Hematopoietic multipotent progenitor cell treated with erythropoietin and hydrocortisone succinate and interleukin-3 and kit ligand, for 6 days (in vitro differentiated cells): ENCODE measurements around the gene KCNA4.
A peak's percentile ranks its signal among the peaks of the same experiment; 100 is the strongest.
"Not testable (repeated sequence)": the region's sequence is repeated elsewhere in the genome, so short reads cannot be mapped to it uniquely, and the experiment has no call there.

Experiments used
- DNase-seq: peaks from one replicate; pipeline ENCODE4 v3.0.0-alpha.2; 2015

Gene KCNA4

DNA sequence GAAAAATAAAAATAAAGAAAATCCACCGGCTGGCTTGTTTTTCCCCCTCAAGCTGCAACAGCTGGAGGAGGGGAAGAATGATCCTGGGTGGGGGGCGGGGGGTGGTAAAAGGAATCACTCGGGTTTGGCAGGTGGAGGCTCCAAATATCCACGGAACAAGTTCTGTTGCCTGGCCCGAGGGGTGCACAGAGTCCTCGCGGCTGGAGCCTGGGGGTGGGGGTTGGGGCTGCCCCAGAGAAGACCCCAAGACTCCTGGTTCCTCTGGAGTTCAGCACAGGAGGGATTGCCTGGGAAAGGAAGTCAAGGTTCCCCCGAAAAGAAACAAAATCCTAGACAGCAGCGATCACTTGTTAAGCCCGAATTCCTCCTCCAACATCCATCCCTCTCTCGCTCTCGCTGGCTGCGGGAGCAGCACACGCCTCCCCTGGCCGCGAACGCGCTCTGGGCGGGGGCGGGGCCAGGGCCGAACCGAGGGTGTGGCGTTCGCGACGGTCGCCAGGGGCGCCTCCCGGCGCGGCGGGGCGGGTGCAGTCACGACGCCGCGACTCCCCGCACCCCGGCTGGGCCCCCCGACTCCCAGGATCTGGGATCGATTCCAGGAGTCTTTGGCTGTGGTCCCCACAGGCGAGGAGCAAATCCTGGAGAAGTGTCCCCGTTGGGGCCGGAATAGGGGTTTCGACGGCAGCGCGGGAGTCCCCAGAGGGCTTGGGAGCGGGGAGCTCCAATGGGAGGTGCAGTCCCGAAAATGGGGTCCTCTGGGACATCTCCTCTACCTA, at the start of gene KCNA4:
Gene KCNA4 (minus strand): TSS at position 443 of the 776 bp plus-strand sequence. CDS start 4,352 bp downstream, outside the sequence.
- peak; percentile 9 for DNase-seq

DNA sequence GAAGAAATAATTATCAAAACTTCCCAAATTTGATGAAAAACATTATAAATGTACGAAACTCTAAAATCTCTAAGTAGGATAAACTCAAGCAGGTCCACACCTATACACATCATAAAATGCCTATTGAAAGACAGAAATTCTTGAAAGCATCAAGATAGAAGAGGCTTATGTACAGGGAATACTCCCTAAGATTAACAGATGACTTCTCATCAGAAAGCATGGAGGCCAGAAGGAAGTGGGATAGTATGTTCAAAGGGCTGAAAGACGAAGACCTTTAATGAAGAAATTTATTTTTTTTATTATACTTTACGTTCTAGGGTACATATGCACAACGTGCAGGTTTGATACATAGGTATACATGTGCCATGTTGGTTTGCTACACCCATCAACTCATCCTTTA, 45.3 kb upstream of the KCNA4 start:
- DNase-seq: no peak

DNA sequence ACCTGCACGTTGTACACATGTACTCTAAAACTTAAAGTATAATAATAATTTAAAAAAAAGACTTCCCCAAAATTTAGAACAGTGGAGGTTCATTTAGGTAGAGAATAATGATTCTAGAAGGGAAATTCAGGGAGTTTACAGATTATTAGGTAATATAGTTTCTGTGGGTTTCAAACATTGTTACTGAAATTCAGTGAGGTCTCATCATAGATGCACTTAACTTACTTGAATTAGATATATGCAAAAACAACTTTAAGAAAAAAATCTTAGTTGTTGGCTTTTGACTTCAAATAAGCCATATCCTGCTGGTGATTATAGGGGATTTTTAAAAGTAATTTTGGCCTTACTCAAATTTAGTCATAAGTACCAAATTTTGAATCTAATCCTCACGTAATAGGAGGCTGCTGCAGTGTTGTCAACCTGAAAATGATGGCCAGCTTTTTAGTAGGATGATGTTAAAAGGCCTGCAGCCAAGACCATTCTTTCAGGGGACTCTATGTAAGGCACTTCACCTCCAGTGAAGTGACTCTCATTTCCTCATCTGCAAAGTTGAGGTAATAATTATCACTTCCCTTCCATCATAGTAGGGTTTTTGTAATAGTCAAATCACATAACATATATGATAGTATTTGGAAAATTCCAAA, 42.5 kb upstream of the KCNA4 start:
- no peak for DNase-seq

DNA sequence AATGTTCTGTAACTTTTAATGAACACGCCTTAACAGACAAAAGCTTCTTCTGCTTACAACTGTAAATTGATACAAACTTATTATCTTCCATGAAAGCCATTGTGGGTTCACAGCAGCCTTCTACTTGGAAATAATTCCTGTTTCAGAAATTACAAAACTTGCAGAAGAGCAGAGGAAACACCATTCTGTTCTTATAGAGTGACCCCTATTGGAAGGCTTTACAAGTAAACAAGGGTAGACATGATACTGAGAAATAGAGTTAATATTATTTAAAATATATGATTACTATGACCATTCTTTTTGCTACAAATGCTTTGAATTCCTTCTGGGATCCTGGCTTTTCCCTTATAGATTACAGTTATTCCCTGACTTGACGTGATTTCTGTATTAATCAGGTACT, 32.4 kb upstream of the KCNA4 start:
- no peak for DNase-seq

DNA sequence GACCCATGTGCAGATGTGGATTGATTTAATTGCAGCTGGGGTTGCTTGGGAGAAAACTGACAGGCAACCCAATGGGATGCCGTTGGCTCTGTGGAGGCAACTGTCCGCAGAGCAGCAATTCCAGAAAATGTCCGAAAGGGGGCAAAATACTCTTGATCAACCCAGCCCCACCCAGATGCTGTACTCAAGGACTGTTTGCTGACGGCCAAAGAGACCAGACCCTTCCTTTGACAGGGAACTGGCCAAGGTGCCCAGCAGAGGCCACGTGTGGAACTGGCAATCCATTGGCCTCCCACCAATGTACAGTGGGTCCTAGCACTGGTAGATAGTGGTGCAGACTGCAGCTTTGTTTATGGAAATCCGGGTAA, 29.7 kb upstream of the KCNA4 start:
- DNase-seq: peak; percentile 5

DNA sequence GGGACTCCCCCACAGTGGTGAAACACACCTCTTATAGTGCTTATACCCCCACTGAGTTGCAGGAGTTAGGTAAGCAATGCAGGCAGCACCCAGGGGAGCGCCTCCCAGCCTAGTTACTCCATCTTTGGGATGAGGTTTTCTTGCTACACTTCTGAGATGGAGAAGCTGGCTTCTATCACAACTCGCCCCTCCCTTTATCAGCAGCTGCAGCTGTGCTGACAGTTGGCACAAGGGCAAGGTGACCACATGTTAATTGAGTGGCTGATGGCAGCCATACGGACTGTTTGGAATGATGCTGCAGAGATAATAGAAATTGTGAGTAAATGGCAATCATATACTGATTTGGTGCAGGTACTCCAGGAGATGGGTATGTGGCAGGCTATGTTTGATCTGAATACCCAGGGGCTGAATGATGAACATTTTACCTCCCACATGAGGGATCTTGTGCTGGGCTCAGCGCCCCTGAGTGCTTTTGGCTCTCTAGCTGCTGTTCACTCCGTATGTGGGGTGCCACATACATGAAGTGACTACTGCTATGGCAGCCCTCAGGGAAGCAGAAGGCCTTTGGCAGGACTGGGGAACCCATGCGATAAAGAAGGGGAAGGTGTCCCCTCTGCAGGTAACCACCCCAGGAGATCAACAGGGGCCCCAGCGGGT, 29.2 kb upstream of the KCNA4 start:
- DNase-seq: no peak

DNA sequence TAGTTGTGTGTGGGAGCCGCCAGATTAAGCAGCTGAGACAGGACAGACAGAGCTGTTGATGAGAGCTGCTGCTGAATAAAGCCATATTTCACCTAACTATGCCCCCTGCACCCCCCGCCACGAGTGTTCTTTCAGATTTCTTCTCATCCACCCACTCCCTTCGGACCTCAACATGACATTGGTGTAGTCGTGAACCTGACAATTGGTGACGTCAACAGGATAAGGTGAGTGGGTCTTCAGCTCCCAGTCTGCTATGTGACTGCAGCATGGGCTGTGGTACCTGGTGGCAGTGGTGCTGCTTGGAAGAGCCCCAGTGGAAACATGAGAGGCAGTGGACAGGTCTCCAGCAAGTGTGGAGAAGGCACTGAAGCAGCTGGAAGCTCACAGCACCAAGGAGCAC, 28.3 kb upstream of the KCNA4 start:
- DNase-seq: no peak

DNA sequence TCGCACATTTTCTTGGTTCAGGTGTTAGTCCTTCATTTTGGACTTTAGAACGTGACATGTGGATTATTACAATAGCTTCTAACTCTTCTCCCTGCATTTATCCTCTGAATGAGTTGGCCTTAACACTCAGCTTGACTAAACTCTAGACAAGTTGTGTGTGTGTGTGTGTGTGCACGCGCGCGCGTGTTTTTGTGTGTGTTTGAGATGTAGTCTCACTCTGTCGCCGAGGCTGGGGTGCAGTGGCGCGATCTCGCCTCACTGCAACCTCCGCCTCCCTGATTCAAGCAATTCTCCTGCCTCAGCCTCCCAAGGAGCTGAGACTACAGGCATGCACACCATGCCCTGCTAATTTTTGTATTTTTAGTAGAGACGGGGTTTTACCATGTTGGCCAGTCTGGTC, 24.3 kb upstream of the KCNA4 start:
- DNase-seq: no peak

DNA sequence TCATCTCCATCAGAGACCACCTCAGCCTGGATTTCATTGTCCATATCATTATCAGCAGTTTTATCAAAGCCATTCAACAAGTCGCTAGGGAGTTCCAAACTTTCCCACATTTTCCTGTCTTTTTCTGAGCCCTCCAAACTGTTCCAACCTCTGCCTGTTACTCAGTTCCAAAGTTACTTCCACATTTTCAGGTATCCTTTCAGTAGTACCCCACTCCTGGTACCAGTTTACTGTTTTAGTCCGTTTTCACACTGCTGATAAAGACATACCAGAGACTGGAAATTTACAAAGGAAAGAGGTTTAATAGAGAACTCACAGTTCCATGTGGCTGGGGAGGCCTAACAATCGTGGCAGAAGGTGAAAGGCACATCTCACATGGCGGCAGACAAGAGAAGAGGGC, 17.9 kb upstream of the KCNA4 start:
- DNase-seq: not testable (repeated sequence)

DNA sequence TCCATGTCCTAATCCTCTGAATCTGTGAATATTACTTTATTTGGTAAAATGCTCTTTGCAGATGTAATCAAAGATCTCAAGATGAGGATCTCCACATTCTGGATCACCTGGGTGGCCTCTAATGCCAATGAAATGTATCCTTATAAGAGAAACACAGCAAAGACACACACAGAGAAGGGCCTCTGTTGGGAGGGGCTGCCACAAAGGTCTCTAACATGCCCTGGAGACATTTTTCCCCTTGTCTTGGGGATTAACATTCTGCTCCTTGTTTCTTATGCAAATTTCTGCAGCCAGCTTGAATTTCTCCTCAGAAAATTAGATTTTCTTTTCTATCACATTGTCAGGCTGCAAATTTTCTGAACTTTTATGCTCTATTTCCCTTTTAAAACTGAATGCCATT, 17.3 kb upstream of the KCNA4 start:
- not testable (repeated sequence) for DNase-seq

DNA sequence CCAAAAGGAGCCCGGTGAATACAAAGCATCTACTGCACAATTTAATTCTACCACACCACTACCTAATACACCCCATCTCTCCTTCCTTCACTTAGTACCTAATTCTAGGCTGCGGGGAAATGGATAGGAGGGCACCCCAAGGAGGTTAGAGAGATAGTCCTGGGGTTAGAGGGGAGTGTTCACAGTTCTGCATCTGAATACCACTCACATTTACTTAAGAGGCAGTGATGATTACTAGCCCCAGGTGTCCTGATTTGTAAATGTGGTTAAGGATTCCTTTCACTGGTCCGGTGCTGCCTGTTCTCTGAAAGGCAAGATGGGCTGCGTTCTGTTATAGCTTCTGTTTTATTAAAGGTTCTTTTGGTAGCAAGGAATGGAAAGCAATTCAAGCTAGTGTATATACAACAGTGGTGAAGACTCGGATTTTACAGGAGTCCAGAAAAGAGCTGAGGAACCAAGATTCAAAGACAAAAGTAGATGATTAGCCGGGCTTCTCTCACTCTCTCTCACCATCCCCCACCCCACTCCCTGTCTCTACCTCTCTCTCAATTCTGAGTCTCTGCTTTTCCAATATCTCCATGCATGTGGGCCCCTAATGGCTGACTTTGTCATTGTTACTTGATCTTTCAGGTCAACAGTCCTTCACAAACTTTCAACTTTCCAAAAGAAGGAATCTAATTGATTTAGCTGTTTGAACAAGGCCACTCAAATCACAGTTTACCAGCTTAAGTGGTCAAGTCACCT, 8.7 kb upstream of the KCNA4 start:
- DNase-seq: no peak

DNA sequence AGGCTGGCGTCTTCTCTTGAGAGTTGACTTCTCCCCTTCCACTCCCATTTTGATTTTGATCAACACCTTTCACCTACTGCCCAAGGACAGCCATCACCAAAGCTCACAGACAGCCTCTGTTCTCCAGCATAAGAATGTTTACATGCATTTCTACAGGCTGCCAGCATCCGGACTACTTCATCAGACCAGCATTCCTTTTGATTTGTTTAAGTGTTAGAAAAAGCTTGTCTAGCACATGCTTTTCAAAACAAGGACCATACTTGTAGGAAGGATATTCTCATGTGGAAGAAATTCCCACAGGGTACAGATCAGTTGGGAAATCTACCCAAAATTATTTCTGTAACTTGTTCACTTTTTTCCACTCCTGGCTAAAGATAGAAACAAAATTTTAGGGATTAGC, 6.2 kb upstream of the KCNA4 start:
- no peak for DNase-seq

DNA sequence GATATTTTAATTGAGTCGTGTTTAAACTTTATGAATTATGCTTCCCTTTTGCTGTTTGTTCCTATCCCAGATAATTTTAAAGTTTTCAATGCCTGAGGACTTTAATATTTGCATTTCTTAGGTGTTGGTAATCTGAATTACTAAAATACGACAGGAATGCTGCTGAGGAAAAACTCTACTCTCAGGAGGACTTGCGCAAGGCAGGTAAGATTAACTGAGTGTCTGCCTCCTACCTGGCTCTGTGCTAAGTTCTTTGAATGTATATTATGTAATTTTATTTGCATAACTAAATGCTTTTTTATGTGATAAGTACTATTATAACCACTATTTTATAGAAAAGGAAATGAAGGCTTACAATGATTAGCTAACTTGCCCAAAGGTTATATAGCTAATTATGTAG, 2.7 kb upstream of the KCNA4 start:
- no peak for DNase-seq

DNA sequence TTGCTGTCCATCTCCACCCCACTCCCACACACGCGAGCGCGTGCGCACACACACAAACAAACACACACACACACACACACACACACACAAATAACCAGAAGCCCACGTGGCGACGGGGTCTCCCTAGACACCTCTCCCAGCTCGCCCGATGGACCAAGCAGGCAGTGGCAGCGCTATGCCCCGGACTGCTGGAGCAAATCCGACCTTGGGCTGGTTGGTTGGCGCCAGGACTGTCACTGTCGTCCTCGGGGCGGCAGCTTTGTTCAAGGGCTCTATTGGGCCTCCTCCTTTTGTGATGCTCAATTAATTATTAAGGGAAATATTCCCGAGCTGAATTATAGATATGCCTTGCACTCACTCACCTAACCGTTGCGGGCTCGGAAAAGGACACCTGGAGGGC, 1.7 kb upstream of the KCNA4 start:
- no peak for DNase-seq

DNA sequence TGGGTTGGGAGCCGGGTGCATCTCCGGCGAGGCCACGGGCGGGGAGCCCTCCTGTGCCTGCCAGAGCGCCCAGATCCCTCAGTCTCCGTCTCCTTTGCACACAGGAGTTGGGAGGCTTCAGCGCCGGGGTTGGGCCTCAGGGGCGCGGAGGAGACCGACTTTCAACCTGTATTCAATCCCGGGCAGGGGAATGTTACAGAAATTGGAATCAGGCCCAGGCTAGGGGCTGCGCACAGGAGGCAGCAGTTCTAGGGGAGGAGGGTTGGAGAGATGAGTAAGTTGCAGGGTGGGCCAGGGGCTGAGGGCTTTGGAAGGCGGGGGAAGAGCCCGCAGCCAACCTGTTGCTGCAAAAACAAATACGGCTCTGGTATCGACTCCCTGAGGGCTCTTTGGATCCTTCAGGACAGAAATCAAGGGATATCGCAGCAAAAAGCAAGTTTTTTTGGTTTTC, 640 bp upstream of the KCNA4 start:
- DNase-seq: no peak

DNA sequence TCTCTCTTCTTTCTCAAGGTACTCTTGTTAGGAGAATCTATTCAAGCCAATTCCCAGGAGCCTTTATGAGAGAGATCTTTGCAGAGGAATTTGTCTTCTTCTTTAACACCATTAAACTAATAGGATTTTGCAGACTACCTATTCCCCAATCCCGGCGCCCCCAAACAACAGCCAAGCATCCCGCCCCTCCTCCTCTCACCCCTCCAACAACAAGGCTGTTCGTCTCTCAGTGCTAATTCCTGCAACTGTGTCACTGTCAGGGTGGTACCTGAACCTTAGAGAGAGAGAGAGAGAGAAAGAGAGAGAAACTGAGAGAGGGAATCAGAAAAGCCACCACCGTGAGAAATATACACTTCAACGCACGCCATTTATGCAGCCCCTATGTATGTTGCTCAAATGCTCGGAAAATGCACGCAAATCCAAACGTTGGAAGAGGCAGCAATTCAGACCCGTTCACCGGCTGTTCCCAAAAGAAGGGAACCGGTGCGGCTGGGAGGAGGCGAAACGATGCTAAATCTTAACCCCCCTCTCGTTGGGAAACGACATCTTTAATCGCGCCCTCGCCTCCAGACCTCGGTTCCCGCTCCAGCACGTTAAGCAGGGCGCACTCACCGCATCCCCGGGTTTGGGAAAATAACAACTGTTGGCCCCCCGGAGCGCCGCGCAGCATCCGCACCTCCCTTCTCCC, 961 bp downstream of the KCNA4 start:
- no peak for DNase-seq

DNA sequence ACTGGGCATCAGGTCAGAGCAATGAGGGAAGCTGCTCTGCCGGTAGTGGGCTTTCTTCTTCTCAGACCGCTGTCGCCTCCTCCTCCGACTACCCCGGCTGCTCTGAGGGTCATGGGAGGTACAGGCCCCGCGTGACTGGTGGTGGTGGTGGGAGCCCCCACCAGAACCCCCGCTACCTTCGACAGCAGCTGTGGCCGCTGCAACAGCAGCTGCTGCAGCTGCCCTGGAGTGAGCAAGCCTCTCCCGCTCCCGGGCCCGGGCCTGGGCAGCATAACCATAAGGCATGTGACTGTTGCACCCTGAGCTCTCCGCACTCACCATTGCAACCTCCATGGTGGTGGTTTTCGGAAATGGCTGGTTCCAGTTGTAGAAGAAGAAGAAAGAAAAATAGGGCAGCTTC, 4.5 kb downstream of the KCNA4 start:
- DNase-seq: no peak

DNA sequence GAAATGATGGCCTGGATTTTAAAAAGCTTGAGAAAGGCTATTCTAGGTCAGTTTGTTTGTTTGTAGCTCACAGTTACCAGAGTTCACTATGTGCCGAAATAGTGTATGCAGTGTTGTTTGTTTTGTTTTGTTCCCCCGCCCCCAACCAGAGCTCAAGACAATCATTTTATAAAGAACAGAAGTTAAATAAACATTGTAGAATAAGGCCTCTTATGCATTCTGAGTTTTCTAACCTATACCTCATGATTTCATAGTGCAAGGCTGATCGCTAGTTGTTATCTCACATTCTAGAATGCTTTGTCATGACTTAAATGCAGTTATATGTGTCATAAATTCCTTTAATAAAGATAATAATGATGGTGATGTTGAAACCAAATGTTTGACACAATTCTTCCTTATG, 7.8 kb downstream of the KCNA4 start:
- DNase-seq: no peak

DNA sequence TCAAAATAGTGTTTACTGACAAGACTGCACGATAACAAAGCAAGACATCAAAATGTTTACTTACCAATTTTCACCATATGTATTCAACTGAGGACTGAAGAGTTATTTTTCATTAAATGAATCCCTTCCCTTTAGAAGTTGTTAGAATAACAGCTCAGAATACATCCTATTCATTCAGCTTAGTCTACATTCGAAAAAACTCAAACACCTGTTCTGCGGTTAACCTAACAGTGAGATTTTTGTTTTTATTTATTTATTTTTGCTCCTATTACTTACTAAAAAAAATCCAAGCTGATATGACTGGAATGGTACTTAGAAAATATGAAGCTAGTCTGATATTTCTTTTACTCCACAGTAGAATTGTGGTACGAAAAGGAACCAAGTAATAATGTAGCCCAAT, 10.0 kb downstream of the KCNA4 start:
- no peak for DNase-seq

DNA sequence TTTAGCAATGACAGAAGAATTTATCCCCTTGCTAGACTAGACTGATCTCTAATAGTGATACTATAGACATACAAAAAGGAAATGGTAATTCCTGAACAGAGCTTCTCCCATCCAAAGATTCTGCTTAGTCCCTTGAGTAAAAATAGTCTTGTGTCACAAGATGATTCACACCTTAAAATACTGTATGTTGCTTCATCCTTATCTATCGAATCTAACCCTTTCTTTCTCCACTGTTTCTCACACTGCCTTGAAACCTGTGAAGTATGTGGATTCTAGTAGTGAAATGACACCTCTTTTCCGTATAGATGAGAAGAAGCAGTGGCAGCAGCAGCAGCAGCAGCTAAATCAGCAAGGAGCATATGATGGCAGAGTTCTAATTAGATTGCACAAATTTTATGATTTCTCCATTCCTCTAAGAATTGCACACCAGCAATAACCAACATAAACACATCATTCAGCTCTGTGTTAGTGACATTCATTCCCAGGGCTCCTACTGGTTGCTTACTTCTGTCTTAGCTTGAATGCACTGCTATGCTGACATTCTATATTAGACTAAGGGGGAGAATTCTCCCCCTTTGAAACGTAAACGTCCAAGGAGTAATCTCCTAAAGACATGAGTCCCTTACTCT, 14.6 kb downstream of the KCNA4 start:
- DNase-seq: no peak

DNA sequence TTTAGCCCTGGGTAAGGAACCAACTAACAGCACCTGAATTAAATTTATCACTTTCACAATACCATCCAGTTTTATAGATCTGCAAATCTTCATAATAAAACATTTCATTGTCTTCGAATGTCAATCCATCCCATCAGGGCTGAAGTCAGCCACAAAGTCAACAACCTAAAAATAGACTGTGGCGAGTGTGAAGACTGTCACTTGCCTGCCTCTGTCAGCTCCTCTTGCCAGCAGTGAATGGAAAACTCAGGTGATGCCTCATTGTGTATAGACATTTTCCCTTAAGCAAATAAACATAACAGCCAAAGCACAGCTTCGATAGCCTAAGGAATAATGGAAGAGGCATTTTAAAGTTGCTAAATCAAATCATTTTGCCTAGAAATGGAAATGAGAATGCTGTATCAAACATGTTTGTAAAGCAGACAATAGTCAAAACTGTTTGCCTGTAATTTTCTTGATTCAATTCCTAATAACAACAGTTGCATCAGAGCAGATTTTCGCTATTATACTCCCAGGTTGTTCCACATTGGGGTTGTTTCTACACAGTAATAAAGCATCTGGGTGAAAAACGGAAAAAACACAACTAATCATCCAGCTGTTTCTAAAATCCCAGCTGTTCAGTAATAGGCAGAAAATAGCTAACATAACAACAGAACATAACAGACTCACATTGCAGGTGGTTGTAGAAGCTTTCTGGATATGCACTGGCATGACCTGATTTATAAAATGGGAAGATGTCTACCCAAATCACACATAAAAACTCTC, 15.7 kb downstream of the KCNA4 start:
- no peak for DNase-seq

DNA sequence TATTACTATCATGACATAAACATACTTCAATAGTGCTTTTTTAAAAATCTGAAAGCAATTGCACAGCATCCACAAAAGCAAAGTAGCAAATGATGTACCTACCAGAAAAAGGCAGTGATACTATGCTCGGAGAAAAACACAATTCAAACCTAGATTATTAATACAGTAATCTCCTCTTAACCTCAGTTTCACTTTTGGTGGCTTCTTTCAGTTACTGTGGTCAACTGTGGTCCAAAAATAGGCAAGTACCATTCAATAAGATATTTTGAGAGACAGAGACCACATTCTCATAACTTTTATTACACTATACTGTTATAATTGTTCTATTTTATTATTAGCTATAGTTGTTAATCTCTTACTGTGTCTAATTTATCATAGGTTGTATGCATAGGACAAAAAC, 20.8 kb downstream of the KCNA4 start:
- DNase-seq: no peak
